Measurements from ENCODE around the gene FYB2. TPM values are rescaled to one million over a fixed set of nuclear protein-coding genes. Genes with fewer than 3 reads are reported as not detected.

The FYB2 gene
- total and polyA plus RNA-seq, 10 of the 15 experiments (the other 5 are each of a cell fraction or from before 2014, with no cell fraction given): 0.04 to 0.16 (median 0.05) TPM; not detected in 4

GRCh38 chr1:56819387-56819899 is at the start of gene FYB2 (continued):
- no peak for TF ChIP-seq WRNIP1 (IDR thresholded peaks at IDR 0.05; ENCODE audit: borderline replicate concordance, low read depth, low read length)
- TF ChIP-seq ZNF592 (IDR thresholded peaks at IDR 0.05): no peak
- TF ChIP-seq SMAD5 (IDR thresholded peaks at IDR 0.05; ENCODE audit: low read depth): no peak
- TF ChIP-seq BCL11A (IDR thresholded peaks at IDR 0.05; ENCODE audit: low read depth, low read length): no peak
- TF ChIP-seq JUNB (IDR thresholded peaks at IDR 0.05): no peak
- no peak for TF ChIP-seq RELA (IDR thresholded peaks at IDR 0.05; ENCODE audit: borderline replicate concordance, partially characterized antibody)
- no peak for TF ChIP-seq POU2F2 (IDR thresholded peaks at IDR 0.05; ENCODE audit: borderline replicate concordance, low read depth, low read length)
- TF ChIP-seq HDGF (IDR thresholded peaks at IDR 0.05): no peak

- RAD21 ChIA-PET (ENCODE audit: unreplicated experiment): no interaction called here
- Histone ChIP-seq H4K20me1 (ENCODE audit: control insufficient read depth, insufficient read depth) (no peaks in the 10 kb centered on the region), H2AFZ (ENCODE audit: control insufficient read depth, low read depth, low read length) (no peak overlapping the region), H3K36me3 (ENCODE audit: control insufficient read depth in 2 of 2, insufficient read depth in 2 of 2, low read length in 1 of 2) (no peaks in the 10 kb centered on the region), H3K4me3 (no peak overlapping the region), H3K27me3 (replicated peaks in 1 of 2; ENCODE audit: control insufficient read depth in 2 of 2, insufficient read depth in 2 of 2, low read length in 1 of 2) (no peaks in the 10 kb centered on the region; a peak in 2 of 4 replicates), H3K79me2 (ENCODE audit: control insufficient read depth, insufficient read depth, low read length) (no peaks in the 10 kb centered on the region), H3K9me3 (replicated peaks; ENCODE audit: control insufficient read depth, insufficient read depth, low read length) (no peaks in the 10 kb centered on the region), H3K4me2 (ENCODE audit: control insufficient read depth, insufficient read depth) (no peak overlapping the region), H3K27ac (ENCODE audit: control insufficient read depth, insufficient read depth) (no peak overlapping the region), H3K4me1 (ENCODE audit: control insufficient read depth, insufficient read depth, low read length) (no peaks in the 10 kb centered on the region), H3K9ac (ENCODE audit: control insufficient read depth, insufficient read depth, low read length) (no peak overlapping the region)
- FAIRE-seq: no peak
- no peak for DNase-seq (ENCODE audit: low read depth, low spot score)
- no TSS peak for BruUV-seq (replicated peaks)
- 0% methylated on average over 2 of the region's 2 CpGs for WGBS (ENCODE audit: insufficient coverage, insufficient replicate concordance, low lambda C conversion rate, missing lambda C conversion rate)
- CTCF ChIA-PET: no interaction called here
- in situ Hi-C loops (cut with MboI) (no loop called here), intact Hi-C loops (cut with micrococcal nuclease; ENCODE audit: unreplicated experiment) (no loop called here)
- POLR2A ChIA-PET: no interaction called here
- SMC1A ChIA-PET (ENCODE audit: uncharacterized antibody, unreplicated experiment): no interaction called here
- ATAC-seq: no peak
- TF ChIP-seq FOXK2 (IDR thresholded peaks at IDR 0.05): no peak
- TF ChIP-seq TCF7 (IDR thresholded peaks at IDR 0.05; ENCODE audit: borderline replicate concordance): no peak
- no peak for TF ChIP-seq SPI1 (IDR thresholded peaks at IDR 0.05; ENCODE audit: borderline replicate concordance, insufficient read depth, low read depth, low read length)
- TF ChIP-seq ZNF592 (IDR thresholded peaks at IDR 0.05): no peak
- TF ChIP-seq MYB (IDR thresholded peaks at IDR 0.05; ENCODE audit: borderline replicate concordance, low read depth, low read length): no peak
- TF ChIP-seq NFXL1 (IDR thresholded peaks at IDR 0.05; ENCODE audit: borderline replicate concordance): no peak
- TF ChIP-seq GABPA (IDR thresholded peaks at IDR 0.05; ENCODE audit: low read depth): no peak
- no peak for TF ChIP-seq RELB (IDR thresholded peaks at IDR 0.05; ENCODE audit: low read depth)
These were observed 49.6 kb upstream of the FYB2 start for GRCh38 chr1:56868761-56869160.

All from GM12878 (cell line).